SK-N-SH (cell line): ENCODE data around the gene NUFIP2. TPM values are rescaled to one million over a fixed set of nuclear protein-coding genes. Genes with fewer than 3 reads are reported as not detected.

Source experiments
- CTCF ChIA-PET: fragments of 300-600, 350-600 bp; formaldehyde crosslinking; extraction: SDS; loops from one replicate; lab custom pipeline; 2021; lab: Yijun Ruan, JAX
- POLR2A ChIA-PET: fragments of 350-600 bp; sonication (Branson Sonifier 250); formaldehyde crosslinking; extraction: SDS; loops from one replicate; lab custom pipeline; 2020; ENCODE audit warnings: antibody characterized with exemption, inconsistent platforms; lab: Yijun Ruan, JAX
- DNase-seq: peaks from one replicate; pipeline ENCODE4 v3.0.0; 2012
- H2AFZ ChIP-seq: fragments of 200-600 bp; sonication (generic); 2 replicates; pipeline ENCODE4 v1.8.1; 2016; ENCODE audit warnings: antibody characterized with exemption, mild to moderate bottlenecking, low read depth
- H3F3A ChIP-seq: fragments of 200-600 bp; sonication (generic); replicated peaks from 2 replicates; pipeline ENCODE3; 2016; ENCODE audit warnings: antibody characterized with exemption, mild to moderate bottlenecking; ENCODE audit not compliant: insufficient read depth
- H3K27ac ChIP-seq, 2 experiments: fragments of 200-500 bp in 1 of 2; fragments of 200-600 bp in 1 of 2; sonication (Bioruptor generic) in 1 of 2; sonication (generic), shearing (Covaris generic) in 1 of 2; 2 replicates each; pipeline versions ENCODE4 v1.5.1 to v1.6.1; 2014 to 2016; ENCODE audit warnings: low read depth in 2 of 2, inconsistent platforms in 1 of 2, low read length in 1 of 2, mild to moderate bottlenecking in 1 of 2, mixed read lengths in 1 of 2
- H3K27me3 ChIP-seq: fragments of 200-600 bp; sonication (generic), shearing (Covaris generic); 2 replicates; pipeline ENCODE4 v1.6.1; 2016; ENCODE audit warnings: mixed run types; ENCODE audit not compliant: insufficient read depth
- H3K36me3 ChIP-seq, 2 experiments: fragments of 200-500 bp in 1 of 2; fragments of 200-600 bp in 1 of 2; sonication (Bioruptor generic) in 1 of 2; sonication (generic) in 1 of 2; replicated peaks in 1 of 2; 2 replicates each; pipeline versions ENCODE3 to v1.5.1; 2014 to 2016; ENCODE audit warnings: low read length in 1 of 2, mild to moderate bottlenecking in 1 of 2; ENCODE audit not compliant: insufficient read depth in 2 of 2, control insufficient read depth in 1 of 2
- H3K4me1 ChIP-seq, 2 experiments: fragments of 200-500 bp in 1 of 2; fragments of 200-600 bp in 1 of 2; sonication (Bioruptor generic) in 1 of 2; sonication (generic), shearing (Covaris generic) in 1 of 2; 2 replicates each; pipeline versions ENCODE4 v1.5.1 to v1.6.1; 2014 to 2016; ENCODE audit warnings: low read depth in 1 of 2, low read length in 1 of 2, mixed run types in 1 of 2; ENCODE audit not compliant: insufficient read depth in 2 of 2, control insufficient read depth in 1 of 2
- H3K4me2 ChIP-seq: fragments of 200-600 bp; sonication (generic), shearing (Covaris generic); 2 replicates; pipeline ENCODE4 v1.6.1; 2017; ENCODE audit warnings: mixed run types
- H3K4me3 ChIP-seq, 2 experiments: fragments of 200-500 bp in 1 of 2; fragments of 200-600 bp in 1 of 2; sonication (Bioruptor generic) in 1 of 2; sonication (generic), shearing (Covaris generic) in 1 of 2; 2 replicates each; pipeline versions ENCODE4 v1.5.1 to v1.8.1; 2014 to 2016; ENCODE audit warnings: low read depth in 2 of 2, inconsistent platforms in 1 of 2, low read length in 1 of 2, mild to moderate bottlenecking in 1 of 2, mixed read lengths in 1 of 2, moderate library complexity in 1 of 2
- H3K79me2 ChIP-seq: fragments of 200-600 bp; sonication (generic); 2 replicates; pipeline ENCODE4 v1.8.1; 2017; ENCODE audit warnings: mild to moderate bottlenecking; ENCODE audit not compliant: insufficient read depth
- H3K9ac ChIP-seq: fragments of 200-600 bp; sonication (generic); 2 replicates; pipeline ENCODE4 v1.6.1; 2017; ENCODE audit warnings: mixed run types
- H3K9me2 ChIP-seq: fragments of 200-600 bp; sonication (generic); 2 replicates; pipeline ENCODE4 v1.6.1; 2017; ENCODE audit warnings: mixed run types
- H3K9me3 ChIP-seq: fragments of 200-600 bp; sonication (generic); 2 replicates; pipeline ENCODE4 v1.6.1; 2017; ENCODE audit warnings: mixed run types, mild to moderate bottlenecking, moderate library complexity
- H4K20me1 ChIP-seq: fragments of 200-600 bp; sonication (generic); 2 replicates; pipeline ENCODE4 v1.6.1; 2017; ENCODE audit warnings: mild to moderate bottlenecking, mixed run types; ENCODE audit not compliant: insufficient read depth
- EP300 ChIP-seq, 2 experiments: IDR thresholded peaks; 2 replicates each; pipeline versions ENCODE4 v1.4.0 to v1.6.1; 2012; ENCODE audit warnings: borderline replicate concordance in 1 of 2, low read depth in 1 of 2, low read length in 1 of 2
- EZH2phosphoT487 ChIP-seq: fragments of 200-600 bp; sonication (generic); IDR thresholded peaks from 2 replicates; pipeline ENCODE4 v1.6.1; 2017; ENCODE audit warnings: low read depth, mixed run types, mild to moderate bottlenecking, antibody characterized with exemption, moderate library complexity, borderline replicate concordance
- FOSL2 ChIP-seq: IDR thresholded peaks from 2 replicates; pipeline ENCODE4 v1.4.0; 2012; ENCODE audit warnings: low read depth, mild to moderate bottlenecking, moderate library complexity, borderline replicate concordance
- FOXJ3 ChIP-seq: sonication (generic); formaldehyde crosslinking; IDR thresholded peaks from 2 replicates; pipeline ENCODE4 v1.5.1; 2020; ENCODE audit warnings: mild to moderate bottlenecking, missing genetic modification reagents
- GABPA ChIP-seq: IDR thresholded peaks from 2 replicates; pipeline ENCODE4 v1.4.0; 2012; ENCODE audit warnings: low read depth, mild to moderate bottlenecking
- GATA2 ChIP-seq: sonication (generic); formaldehyde crosslinking; IDR thresholded peaks from 2 replicates; pipeline ENCODE4 v1.5.0; 2020; ENCODE audit warnings: mild to moderate bottlenecking, missing genetic modification reagents
- JUND ChIP-seq: IDR thresholded peaks from 2 replicates; pipeline ENCODE4 v1.4.0; 2012
- MAX ChIP-seq: IDR thresholded peaks from 2 replicates; pipeline ENCODE4 v1.4.0; 2012; ENCODE audit warnings: low read depth
- NFIC ChIP-seq: IDR thresholded peaks from 2 replicates; pipeline ENCODE4 v1.4.0; 2012; ENCODE audit warnings: borderline replicate concordance
- RFX5 ChIP-seq: IDR thresholded peaks from 2 replicates; pipeline ENCODE4 v1.6.1; 2012; ENCODE audit warnings: mild to moderate bottlenecking, improper control_type of control experiment, low read length
- RXRA ChIP-seq: IDR thresholded peaks from 2 replicates; pipeline ENCODE4 v1.4.0; 2012; ENCODE audit warnings: low read depth, mild to moderate bottlenecking, borderline replicate concordance
- SIN3A ChIP-seq: IDR thresholded peaks from 2 replicates; pipeline ENCODE4 v1.6.1; 2012; ENCODE audit warnings: low read depth, mild to moderate bottlenecking, low read length, moderate library complexity, borderline replicate concordance
- TEAD4 ChIP-seq: IDR thresholded peaks from 2 replicates; pipeline ENCODE4 v1.4.0; 2012; ENCODE audit warnings: mild to moderate bottlenecking, borderline replicate concordance; ENCODE audit not compliant: insufficient read depth
- USF2 ChIP-seq: fragments of 150-350 bp; IDR thresholded peaks from 2 replicates; pipeline ENCODE4 v1.6.1; 2017; ENCODE audit warnings: antibody characterized with exemption, low read length, low read depth, borderline replicate concordance
- ZBTB33 ChIP-seq: IDR thresholded peaks from 2 replicates; pipeline ENCODE4 v1.4.0; 2012; ENCODE audit warnings: low read depth, borderline replicate concordance
- WGBS: methylation state at CpG from one replicate; pipeline ENCODE4 v1.1.6; 2017; ENCODE audit warnings: low lambda C conversion rate; 5-methylcytosine and 5-hydroxymethylcytosine counted together
- polyA plus RNA-seq, 3 experiments: library from polyadenylated mRNA; depleted of rRNA; stranded (reverse); fragments of >200 nt; gene quantifications; 2 replicates each; pipeline ENCODE4 v1.2.3, GENCODE V29; 2012

Gene NUFIP2
- polyA plus RNA-seq, 1 of the 3 experiments (the other 2 are of a cell fraction), result 9.0 TPM

GRCh38 chr17:29263916-29264315, 30.0 kb downstream of the NUFIP2 start:
- Histone ChIP-seq H3K79me2 (peaks cover 86% of the 10 kb centered on the region), H3K36me3 (peaks cover 72% of the 10 kb centered on the region in 2 experiments), H3K9me3 (no peaks in the 10 kb centered on the region), H3F3A (peaks cover 43% of the 10 kb centered on the region), H3K4me2 (no peak overlapping the region), H4K20me1 (peaks cover 31% of the 10 kb centered on the region), H3K27me3 (no peaks in the 10 kb centered on the region), H3K9ac (no peak overlapping the region), H2AFZ (no peak overlapping the region), H3K27ac (no peak overlapping the region; a peak in 1 of 4 replicates), H3K4me1 (peaks cover 0 to 4% of the 10 kb centered on the region in 2 experiments; a peak in 1 of 4 replicates), H3K4me3 (no peak overlapping the region), H3K9me2 (no peaks in the 10 kb centered on the region)
- TF ChIP-seq ZBTB33 (no peak), GATA2 (CRISPR knock-in tag) (no peak), GABPA (no peak), FOSL2 (no peak), MAX (no peak), USF2 (no peak), NFIC (no peak), TEAD4 (no peak), JUND (no peak), EP300 (IDR thresholded peaks at IDR 0.05; ENCODE audit: borderline replicate concordance in 1 of 2, low read depth in 1 of 2, low read length in 1 of 2) (no peak), RFX5 (no peak), FOXJ3 (CRISPR knock-in tag) (no peak)
- ChIA-PET CTCF (interaction anchor here (1.5 kb wide), 1 partner anchor 12 kb away, joined by 8 read pairs; no protein-coding TSS in a partner anchor), POLR2A (no interaction called here)
- WGBS, result 91% methylated on average over 5 of the region's 5 CpGs
- DNase-seq, result no peak

GRCh38 chr17:29257756-29258155, 36.2 kb downstream of the NUFIP2 start:
- DNase-seq, result no peak
- H3K9me2 ChIP-seq, result no peaks in the 10 kb centered on the region
- peak overlapping the region; percentile 12; the same call in 1 of the 2 replicates for H3K9ac ChIP-seq
- peaks cover 64% of the 10 kb centered on the region for H3K79me2 ChIP-seq
- ChIA-PET POLR2A (no interaction called here), CTCF (interaction anchor here (1.0 to 3.4 kb wide), 6 partner anchors 14 to 133 kb away, joined by 3 to 13 read pairs (median 6); no protein-coding TSS in a partner anchor)
- H3K27ac ChIP-seq, result peak overlapping the region; percentile 43 to 57; a peak in 3 of 4 replicates
- H3K36me3 ChIP-seq, result peaks cover 40 to 47% of the 10 kb centered on the region in 2 experiments
- H3K4me2 ChIP-seq, result peak overlapping the region; percentile 54
- H3K4me3 ChIP-seq, result peak overlapping the region in 1 of 2 experiments; percentile 1; a peak in 1 of 4 replicates
- H2AFZ ChIP-seq, result no peak overlapping the region
- TF ChIP-seq EZH2phosphoT487 (no peak), RXRA (no peak), FOXJ3 (CRISPR knock-in tag) (no peak), SIN3A (no peak), GABPA (no peak)
- no peaks in the 10 kb centered on the region for H3K9me3 ChIP-seq
- peaks cover 49% of the 10 kb centered on the region for H3F3A ChIP-seq
- peaks cover 13% of the 10 kb centered on the region for H4K20me1 ChIP-seq
- WGBS, result 79% methylated on average over 3 of the region's 3 CpGs
- H3K27me3 ChIP-seq, result no peaks in the 10 kb centered on the region
- peaks cover 0 to 40% of the 10 kb centered on the region in 2 experiments; a peak in 2 of 4 replicates for H3K4me1 ChIP-seq
